Activated CD4-positive, CD25-positive, alpha-beta regulatory T cell treated with anti-CD3 and anti-CD28 coated beads, Interleukin-2, amount 50 U/mL, for 72 hours (primary cell): ENCODE measurements around the gene ZNF506.
A peak's percentile ranks its signal among the peaks of the same experiment; 100 is the strongest.
"Not testable (repeated sequence)": the region's sequence is repeated elsewhere in the genome, so short reads cannot be mapped to it uniquely, and the experiment has no call there.

Source experiments
- DNase-seq: peaks from one replicate; pipeline ENCODE4 v3.0.0; 2021

ZNF506 gene

GRCh38 chr19:19777692-19778091, 43.9 kb downstream of the ZNF506 start:
- DNase-seq: no peak

DNA sequence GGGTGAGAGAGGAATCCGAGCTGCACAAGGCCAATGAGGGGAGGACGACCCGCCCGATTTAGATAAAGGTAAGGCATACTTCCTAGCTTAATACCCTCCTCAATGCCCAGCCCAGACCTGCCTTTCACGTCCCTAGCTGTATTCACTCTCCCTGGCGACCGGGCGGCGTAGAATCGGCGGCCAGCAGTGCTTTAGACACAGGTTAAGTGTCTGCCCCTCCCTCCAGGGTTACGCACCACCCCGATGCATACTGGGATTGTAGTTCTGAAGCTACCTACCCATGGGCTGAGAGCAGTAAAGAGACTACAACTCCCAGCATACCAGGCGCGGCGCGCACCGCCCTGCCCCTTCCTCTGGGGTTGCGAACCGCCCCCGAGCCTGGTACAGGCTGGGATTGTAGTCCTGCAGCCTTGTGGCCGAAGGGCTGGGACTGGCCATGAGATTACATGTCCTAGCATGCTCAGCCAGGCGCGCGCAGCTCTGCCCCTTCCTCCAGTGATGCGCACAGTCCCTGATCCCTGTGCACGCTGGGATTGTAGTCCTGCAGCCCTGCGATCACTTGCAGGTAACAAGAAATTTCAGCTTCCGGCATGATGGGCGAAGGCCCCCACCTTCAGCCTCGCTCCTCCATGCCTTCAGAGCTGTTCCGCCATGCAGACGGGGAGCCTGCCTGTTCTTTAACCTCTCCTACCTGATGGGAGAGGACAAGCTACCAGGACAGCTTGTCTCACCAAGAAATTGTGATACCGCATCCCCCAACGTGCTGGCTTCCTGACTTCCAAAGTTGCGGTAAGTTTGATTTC, 45.1 kb downstream of the ZNF506 start:
- DNase-seq: peak; percentile 88

DNA sequence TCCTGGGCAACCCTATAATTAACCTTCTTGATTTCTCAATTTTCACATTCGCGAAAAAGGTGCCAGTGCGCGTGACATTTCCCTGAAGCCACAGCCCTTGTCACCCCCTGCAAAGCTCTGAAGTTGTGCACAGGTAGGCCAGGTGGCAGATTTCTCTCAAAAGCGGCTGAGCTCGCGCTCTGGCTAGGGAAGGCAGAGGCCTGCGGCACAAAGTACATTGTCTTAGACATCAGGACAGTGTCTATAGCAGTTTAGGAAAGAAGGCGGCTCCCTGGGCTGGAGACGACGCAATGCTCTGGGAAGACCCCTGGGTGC, 45.7 kb downstream of the ZNF506 start:
- no peak for DNase-seq

DNA sequence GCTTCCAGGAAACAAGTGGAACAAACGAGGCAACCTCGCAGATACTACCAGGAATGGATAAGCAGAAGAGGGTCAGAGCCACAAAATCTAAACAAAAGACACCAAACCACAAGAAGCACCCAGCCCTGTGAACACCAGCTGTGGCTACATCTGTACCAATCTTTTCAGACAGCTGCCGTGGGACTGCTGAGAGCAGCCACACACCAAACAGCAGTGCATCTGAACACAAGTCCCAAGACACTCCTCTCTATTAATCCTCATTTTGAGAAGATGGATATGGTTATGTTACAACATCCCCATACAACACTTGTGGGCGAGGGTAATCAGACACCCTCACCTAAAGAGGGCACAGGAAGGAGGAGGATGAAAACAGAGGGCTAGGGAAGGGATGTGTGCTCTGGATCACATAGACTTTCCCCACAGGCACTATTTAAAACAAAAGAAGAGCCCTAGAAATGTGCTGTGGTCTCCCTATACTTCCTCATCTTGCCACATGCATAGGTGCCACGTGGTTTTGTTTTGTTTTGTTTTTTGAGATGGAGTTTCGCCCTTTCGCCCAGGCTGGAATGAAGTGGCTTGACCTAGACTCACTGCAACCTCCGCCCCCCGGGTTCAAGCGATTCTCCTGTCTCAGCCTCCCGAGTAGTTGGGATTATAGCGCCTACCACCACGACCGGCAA, 47.1 kb downstream of the ZNF506 start:
- DNase-seq: no peak

DNA sequence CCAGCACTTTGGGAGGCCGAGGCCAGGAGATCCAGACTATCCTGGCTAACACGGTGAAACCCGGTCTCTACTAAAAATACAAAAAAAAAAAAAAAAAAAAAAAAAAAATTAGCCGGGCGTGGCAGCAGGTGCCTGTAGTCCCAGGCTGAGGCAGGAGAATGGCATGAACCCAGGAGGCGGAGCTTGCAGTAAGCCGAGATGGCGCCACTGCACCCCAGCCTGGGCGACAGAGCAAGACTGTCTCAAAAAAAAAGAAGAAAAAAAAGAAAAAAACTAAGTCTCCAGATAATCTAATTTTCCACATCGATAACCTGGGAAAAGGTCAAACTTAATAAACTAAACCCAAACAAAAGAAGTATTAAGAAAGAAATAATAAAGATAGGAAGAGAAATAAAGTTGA, 49.6 kb downstream of the ZNF506 start:
- not testable (repeated sequence) for DNase-seq

DNA sequence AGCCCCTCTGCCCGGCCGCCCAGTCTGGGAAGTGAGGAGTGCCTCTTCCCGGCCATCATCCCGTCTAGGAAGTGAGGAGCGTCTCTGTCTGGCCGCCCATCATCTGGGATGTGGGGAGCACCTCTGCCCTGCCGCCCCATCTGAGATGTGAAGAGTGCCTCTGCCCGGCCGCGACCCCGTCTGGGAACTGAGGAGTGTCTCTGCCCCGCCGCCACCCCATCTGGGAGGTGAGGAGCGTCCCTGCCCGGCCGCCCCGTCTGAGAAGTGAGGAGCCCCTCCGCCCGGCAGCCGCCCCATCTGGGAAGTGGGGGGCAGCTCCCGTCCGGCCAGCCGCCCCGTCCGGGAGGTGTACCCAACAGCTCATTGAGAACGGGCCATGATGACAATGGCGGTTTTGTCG, 51.6 kb downstream of the ZNF506 start:
- DNase-seq: not testable (repeated sequence)

DNA sequence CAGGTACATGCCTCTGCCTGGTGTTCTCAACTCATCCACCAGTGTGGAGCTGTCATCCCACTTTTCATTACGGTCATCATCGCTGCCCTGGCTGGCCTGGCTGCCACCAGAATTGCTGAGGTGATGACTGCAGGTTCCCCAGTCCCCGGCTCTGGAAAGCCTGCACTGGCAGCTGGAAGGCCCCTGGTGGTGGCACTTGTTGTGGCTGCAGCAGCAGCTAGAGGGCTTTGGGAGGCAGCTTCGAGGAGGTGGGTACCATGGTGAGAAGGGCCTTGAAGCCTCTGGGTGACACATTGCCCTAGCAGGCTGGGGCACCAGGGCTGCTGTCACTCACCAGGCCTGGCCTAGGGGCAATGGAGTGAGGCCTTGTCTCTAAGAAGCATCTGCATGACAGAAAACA, 63.4 kb downstream of the ZNF506 start:
- no peak for DNase-seq

GRCh38 chr19:19752760-19753403, 68.7 kb downstream of the ZNF506 start:
- no peak for DNase-seq

DNA sequence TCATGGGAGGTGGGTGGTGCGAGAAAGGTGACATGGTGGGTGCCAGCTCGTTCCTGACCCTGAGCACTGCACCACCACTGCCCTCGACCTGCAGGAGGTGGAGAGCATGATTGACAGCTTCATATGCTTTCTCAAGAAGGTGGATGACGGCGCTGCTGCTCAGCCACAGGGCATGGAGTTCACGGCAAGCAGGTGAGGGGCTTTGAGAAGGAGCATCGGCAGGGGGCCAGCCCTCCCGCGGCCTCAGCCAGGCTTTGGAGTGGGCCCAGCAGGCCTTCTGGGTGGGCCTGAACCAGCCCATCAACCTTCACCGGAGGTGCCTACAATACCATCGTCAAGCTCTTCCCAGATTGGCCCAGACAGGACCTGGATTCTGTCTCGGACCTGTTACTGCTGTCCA, 69.7 kb downstream of the ZNF506 start:
- DNase-seq: no peak

GRCh38 chr19:19750842-19751790, 70.4 kb downstream of the ZNF506 start:
- DNase-seq: no peak

GRCh38 chr19:19749908-19750841, 71.4 kb downstream of the ZNF506 start:
- DNase-seq: no peak

DNA sequence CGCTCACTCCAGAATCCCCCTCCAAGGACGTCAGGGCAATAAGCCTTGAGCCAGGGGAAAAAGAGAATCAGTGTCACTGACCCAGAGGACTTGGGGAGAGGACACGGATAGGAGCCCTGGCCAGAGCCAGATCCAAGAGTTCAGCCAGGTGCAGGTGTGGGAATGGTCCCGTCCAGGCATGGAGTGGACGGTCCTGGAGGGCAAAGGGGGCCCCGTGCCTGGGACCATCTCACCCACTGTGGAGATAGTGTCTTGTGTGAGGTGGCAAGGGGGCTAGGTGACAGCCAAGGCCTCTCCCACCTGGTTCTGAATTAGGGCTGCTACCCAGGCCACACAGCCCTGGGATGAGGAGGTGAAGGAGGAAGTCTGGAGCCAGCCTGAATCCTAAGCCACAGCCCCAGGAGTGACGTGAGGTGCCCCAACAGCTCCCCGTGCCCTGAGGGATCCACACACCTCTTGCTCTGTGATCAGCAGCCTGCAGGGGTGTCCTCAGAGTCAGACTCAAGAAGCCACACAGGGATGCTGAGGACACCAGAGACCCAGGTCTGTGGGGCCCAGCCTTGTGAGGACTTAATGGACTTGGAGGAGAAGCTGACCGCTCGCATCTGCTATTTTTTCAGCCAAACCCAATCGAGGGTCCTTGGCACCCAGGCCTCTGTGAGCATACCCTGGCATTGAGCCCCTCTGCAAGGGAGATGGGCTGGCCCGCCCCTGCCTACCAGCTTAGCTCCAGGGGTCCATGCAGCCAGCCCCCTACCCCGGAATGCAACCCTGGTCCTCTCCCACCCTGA, 72.2 kb downstream of the ZNF506 start:
- DNase-seq: no peak

DNA sequence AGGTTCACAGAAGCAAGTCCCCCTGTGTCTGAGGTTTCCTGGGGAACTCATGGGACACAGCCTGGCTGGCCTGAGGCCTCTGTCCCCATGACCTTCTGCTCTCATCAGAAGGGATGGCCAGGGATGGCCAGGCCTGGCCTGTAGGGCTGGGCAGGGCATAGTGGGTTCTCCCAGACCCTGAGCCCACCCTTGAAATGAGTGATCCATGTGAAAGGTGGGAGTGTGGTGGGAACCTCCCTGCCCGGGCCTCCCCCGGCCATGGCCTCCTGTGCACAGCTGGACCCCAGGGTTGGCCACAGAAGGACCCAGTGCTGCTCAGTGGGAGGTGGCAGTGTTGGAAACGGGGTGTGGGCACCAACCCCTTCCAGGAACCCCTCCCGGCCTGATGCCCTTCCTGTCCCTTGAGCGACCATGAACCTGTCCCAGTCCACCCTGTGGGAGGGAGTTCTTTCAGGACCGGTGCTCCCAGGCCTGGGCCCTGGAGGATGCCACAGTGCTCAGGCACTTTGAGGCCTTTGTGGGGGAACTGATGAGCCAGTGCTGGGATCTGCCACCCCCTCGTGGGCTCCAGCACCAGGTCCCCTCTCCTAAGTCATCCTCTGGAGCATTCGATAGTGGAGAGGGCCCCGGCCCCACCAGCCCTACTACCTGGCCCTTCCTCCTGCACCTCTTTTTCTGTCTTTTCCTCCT, 73.2 kb downstream of the ZNF506 start:
- DNase-seq: no peak

DNA sequence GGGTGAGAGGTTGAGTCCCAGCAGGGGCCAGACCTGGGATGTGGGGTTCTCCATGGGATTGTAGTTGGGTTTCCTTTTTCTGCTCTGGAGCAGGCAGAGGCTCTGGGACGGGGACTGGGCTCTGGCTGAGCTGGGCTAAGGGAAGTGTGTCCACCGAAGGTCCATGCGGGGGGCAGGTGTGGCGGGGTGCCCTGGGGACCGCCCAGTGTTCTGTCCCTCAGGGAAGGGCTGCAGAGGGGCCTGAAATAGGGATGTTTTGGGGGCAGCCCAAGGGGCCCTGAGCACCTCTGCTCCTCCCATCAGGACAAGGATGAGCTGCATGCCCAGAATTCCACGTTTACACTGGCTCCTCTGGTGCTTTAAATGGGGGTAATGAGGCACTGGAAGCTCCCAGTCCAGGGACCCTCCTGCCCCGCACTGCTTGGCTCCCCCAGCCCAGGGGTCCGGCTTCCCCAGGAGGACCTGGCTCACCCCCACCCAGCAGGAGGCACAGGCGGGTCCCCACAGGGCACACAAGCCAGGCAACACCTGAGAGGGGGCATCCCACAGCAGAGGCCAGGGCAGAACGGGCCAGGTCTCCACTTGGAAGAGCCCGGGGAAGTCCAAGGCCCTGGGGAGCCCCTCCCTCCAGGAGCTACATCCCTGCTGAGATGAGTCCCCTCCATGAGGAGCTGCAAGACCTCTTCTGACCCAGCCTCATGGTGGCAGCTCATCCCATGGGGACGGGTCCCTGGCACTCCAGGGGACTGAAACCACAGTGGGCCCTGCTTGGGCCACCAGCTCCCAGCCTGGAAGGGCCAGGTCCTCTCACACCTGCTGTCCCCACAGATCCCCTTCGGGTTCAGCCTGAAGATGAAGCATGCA, 74.0 kb downstream of the ZNF506 start:
- no peak for DNase-seq

GRCh38 chr19:19746286-19747213, 75.0 kb downstream of the ZNF506 start:
- no peak for DNase-seq

DNA sequence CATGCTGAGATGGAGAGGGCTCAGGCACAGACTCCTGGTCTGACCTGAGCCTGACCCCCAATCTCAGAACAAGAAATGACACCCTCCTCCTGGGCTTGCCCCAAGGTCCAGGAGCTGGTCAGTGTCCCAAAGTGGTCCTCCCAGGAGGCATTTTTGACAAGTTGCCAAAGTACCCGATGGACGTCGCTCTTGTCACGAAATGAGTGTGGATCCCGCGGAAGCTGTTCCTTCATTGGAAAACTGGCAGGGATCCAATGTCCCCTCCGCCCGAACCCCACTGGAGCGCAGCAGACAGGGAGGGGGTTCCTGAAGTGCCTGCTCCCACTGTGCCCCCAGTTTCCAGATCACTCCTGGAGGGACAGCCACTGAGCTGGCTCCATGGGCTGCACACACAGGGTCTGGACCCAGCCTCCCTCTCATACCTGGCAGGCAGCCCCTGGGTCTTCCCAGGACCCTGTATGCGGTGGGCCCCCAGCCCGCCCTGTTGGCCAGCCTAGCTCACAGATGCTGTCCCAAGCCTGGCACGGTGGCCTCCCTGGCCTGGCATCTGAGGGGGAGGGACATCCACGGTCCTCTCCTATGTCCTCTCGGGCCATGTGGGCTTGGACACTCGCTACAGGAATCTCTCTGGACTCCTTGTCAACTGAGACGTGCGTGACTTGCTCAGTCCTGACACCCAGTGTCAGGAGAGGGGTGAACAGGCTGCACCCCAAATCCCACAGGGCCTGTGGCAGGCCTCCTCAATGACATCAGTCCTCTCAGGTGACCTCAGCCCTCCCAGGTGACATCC, 75.9 kb downstream of the ZNF506 start:
- DNase-seq: no peak

GRCh38 chr19:19744641-19745040, 76.9 kb downstream of the ZNF506 start:
- no peak for DNase-seq
